OCI-LY3 (cell line): ENCODE measurements around the gene ZNF655.
A peak's percentile ranks its signal among the peaks of the same experiment; 100 is the strongest.

Experiments
- H2AFZ ChIP-seq: fragments of 200-600, 300-600 bp; shearing (Covaris generic); 2 replicates; pipeline ENCODE4 v1.6.0; 2014; ENCODE audit warnings: antibody characterized with exemption, low read depth, low read length
- H3K27ac ChIP-seq: fragments of 200-600, 300-600 bp; sonication (generic); 2 replicates; pipeline ENCODE4 v1.5.1; 2014; ENCODE audit warnings: mild to moderate bottlenecking, low read length, moderate library complexity, mixed read lengths
- H3K27me3 ChIP-seq: fragments of 200-600, 300-600 bp; sonication (generic); 2 replicates; pipeline ENCODE4 v1.6.1; 2014; ENCODE audit warnings: low read depth, low read length, mixed read lengths
- H3K36me3 ChIP-seq: fragments of 200-600, 300-600 bp; sonication (generic); replicated peaks from 2 replicates; pipeline ENCODE3; 2014; ENCODE audit warnings: low read depth, low read length, mixed read lengths
- H3K4me1 ChIP-seq: fragments of 300-600, 200-600 bp; sonication (generic); 2 replicates; pipeline ENCODE4 v1.6.1; 2014; ENCODE audit warnings: low read length, mixed read lengths
- H3K4me2 ChIP-seq: fragments of 200-600, 300-600 bp; sonication (generic); 2 replicates; pipeline ENCODE4 v1.6.1; 2014; ENCODE audit warnings: low read length, mixed read lengths
- H3K4me3 ChIP-seq: fragments of 300-600, 200-600 bp; sonication (generic); 2 replicates; pipeline ENCODE4 v1.5.1; 2014; ENCODE audit warnings: antibody characterized with exemption, mild to moderate bottlenecking, low read length, moderate library complexity
- H3K79me2 ChIP-seq: fragments of 300-600, 200-600 bp; shearing (Covaris generic); 2 replicates; pipeline ENCODE4 v1.6.1; 2014; ENCODE audit warnings: mild to moderate bottlenecking, low read length, mixed read lengths
- H3K9ac ChIP-seq: fragments of 300-600, 200-600 bp; shearing (Covaris generic); 2 replicates; pipeline ENCODE4 v1.6.0; 2014; ENCODE audit warnings: mild to moderate bottlenecking, low read length, moderate library complexity
- H3K9me3 ChIP-seq: fragments of 200-600, 300-600 bp; shearing (Covaris generic); 2 replicates; pipeline ENCODE4 v1.6.1; 2014; ENCODE audit warnings: low read length, mixed read lengths; ENCODE audit not compliant: insufficient read depth
- H4K20me1 ChIP-seq: fragments of 200-600, 300-600 bp; sonication (generic); 2 replicates; pipeline ENCODE4 v1.6.1; 2016; ENCODE audit warnings: low read length, mixed read lengths; ENCODE audit not compliant: insufficient read depth
- EZH2phosphoT487 ChIP-seq: fragments of 200-600 bp; shearing (Covaris generic); IDR thresholded peaks from 2 replicates; pipeline ENCODE4 v1.6.1; 2018; ENCODE audit warnings: antibody characterized with exemption, mixed run types, low read depth
- TF ChIP-seq, protein P1 (sequence below): fragments of 200-600, 300-600 bp; sonication (generic); IDR thresholded peaks from 2 replicates; pipeline ENCODE4 v1.5.1; 2014; ENCODE audit warnings: antibody characterized with exemption, low read length, low read depth

Gene ZNF655

GRCh38 chr7:99551334-99551733 is 7.1 kb upstream of the ZNF655 start:
- Histone ChIP-seq H2AFZ (no peak overlapping the region), H3K79me2 (peaks cover 24% of the 10 kb centered on the region), H3K4me2 (peak overlapping the region; percentile 71), H3K4me3 (peak overlapping the region; percentile 91), H3K9me3 (no peaks in the 10 kb centered on the region), H3K27ac (no peak overlapping the region), H3K4me1 (peaks cover 10% of the 10 kb centered on the region), H3K36me3 (peaks cover 28% of the 10 kb centered on the region), H3K9ac (peak overlapping the region; percentile 84), H4K20me1 (no peaks in the 10 kb centered on the region), H3K27me3 (no peaks in the 10 kb centered on the region)
- no peak for TF ChIP-seq EZH2phosphoT487
- TF ChIP-seq, protein P1, sequence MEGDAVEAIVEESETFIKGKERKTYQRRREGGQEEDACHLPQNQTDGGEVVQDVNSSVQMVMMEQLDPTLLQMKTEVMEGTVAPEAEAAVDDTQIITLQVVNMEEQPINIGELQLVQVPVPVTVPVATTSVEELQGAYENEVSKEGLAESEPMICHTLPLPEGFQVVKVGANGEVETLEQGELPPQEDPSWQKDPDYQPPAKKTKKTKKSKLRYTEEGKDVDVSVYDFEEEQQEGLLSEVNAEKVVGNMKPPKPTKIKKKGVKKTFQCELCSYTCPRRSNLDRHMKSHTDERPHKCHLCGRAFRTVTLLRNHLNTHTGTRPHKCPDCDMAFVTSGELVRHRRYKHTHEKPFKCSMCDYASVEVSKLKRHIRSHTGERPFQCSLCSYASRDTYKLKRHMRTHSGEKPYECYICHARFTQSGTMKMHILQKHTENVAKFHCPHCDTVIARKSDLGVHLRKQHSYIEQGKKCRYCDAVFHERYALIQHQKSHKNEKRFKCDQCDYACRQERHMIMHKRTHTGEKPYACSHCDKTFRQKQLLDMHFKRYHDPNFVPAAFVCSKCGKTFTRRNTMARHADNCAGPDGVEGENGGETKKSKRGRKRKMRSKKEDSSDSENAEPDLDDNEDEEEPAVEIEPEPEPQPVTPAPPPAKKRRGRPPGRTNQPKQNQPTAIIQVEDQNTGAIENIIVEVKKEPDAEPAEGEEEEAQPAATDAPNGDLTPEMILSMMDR, result no peak

DNA sequence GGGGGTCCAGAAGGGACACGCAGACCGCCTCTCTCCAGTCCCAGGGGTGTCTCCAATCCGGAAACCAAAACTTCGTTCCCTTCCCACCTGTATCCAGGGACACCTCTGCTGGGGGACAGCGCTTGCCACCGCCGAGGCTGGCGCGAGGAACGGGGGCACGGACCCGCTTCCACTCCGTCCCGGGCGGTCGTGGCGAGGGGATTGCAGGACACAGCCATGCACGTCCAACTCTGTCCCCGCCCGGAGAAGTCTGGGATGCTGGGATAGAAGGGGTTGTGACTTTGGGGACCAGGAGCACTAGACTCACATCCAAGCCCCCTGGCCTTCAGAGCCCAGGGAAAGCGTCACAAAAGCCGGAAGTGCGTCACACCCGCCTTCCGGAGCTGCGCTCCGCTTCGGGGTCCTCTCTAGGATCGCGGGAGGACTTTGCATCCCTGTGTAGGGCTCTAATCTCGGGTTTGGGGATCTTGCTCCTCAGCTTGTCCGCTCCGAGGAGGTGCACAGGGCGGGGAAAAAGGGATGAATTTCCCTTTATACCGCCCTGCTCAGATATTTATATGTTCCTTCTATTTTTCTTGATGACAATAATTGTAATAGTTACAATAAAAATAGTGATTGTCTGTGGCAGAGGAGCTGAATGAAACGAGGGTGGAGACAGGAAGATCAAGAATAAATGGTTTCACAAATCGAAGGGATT is 6.5 kb upstream of the ZNF655 start, which contains the start of gene FAM200A:
Gene FAM200A, minus strand, starts transcription at position 348 of the 697 bp plus-strand sequence. CDS start 3,707 bp downstream, outside the sequence.
- H3K27ac ChIP-seq, result 0 out of 2 replicates have a peak within 1 kb of the TSS, but pooled peaks have one; percentile 17
- H3K36me3 ChIP-seq, result peaks cover 31% of the 10 kb centered on the region
- H3K27me3 ChIP-seq, result no peaks in the 10 kb centered on the region
- TF ChIP-seq EZH2phosphoT487, result no peak
- TF ChIP-seq, protein P1, result no peak
- no peaks in the 10 kb centered on the region for H3K9me3 ChIP-seq
- H3K9ac ChIP-seq, result peak within 1 kb of the TSS; percentile 84
- peaks cover 28% of the 10 kb centered on the region for H3K79me2 ChIP-seq
- H2AFZ ChIP-seq, result peak within 1 kb of the TSS; percentile 91
- H3K4me2 ChIP-seq, result peak within 1 kb of the TSS; percentile 71
- H4K20me1 ChIP-seq, result no peaks in the 10 kb centered on the region
- peaks cover 11% of the 10 kb centered on the region for H3K4me1 ChIP-seq
- peak within 1 kb of the TSS; percentile 91 for H3K4me3 ChIP-seq

DNA sequence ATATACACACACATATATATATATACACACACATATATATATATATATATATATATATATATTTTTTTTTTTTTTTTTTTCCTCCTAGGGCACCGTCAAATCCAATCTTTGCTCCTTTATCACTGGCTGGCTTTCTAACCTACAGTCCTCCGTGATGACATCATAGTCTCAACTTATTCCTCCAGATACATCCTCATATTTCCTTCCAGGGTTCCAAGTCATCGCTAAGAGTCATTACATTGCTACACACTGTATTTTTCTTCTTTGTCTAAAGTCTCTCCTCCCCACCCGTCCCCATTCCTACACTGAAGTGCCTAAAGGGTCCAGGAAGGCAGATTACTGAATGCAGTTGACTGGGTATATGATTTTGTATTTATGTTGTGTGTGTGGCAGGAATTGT is 5.4 kb upstream of the ZNF655 start:
- Histone ChIP-seq H3K9ac (no peak overlapping the region), H3K4me2 (no peak overlapping the region), H2AFZ (no peak overlapping the region), H4K20me1 (no peaks in the 10 kb centered on the region), H3K27ac (no peak overlapping the region), H3K27me3 (no peaks in the 10 kb centered on the region), H3K9me3 (no peaks in the 10 kb centered on the region), H3K79me2 (peaks cover 39% of the 10 kb centered on the region), H3K36me3 (peaks cover 26% of the 10 kb centered on the region), H3K4me1 (peaks cover 17% of the 10 kb centered on the region), H3K4me3 (no peak overlapping the region)
- no peak for TF ChIP-seq EZH2phosphoT487
- TF ChIP-seq, protein P1, result no peak

GRCh38 chr7:99554939-99555338 is 3.5 kb upstream of the ZNF655 start:
- H3K79me2 ChIP-seq, result peaks cover 58% of the 10 kb centered on the region
- H3K4me1 ChIP-seq, result peaks cover 22% of the 10 kb centered on the region
- peaks cover 26% of the 10 kb centered on the region for H3K36me3 ChIP-seq
- no peak overlapping the region for H3K27ac ChIP-seq
- H3K9ac ChIP-seq, result no peak overlapping the region
- H3K27me3 ChIP-seq, result no peaks in the 10 kb centered on the region
- H3K4me3 ChIP-seq, result no peak overlapping the region
- H3K4me2 ChIP-seq, result no peak overlapping the region
- no peaks in the 10 kb centered on the region for H3K9me3 ChIP-seq
- H4K20me1 ChIP-seq, result no peaks in the 10 kb centered on the region
- TF ChIP-seq EZH2phosphoT487, result no peak
- TF ChIP-seq, protein P1, result no peak
- no peak overlapping the region for H2AFZ ChIP-seq
